ENCODE data around the gene TTLL11. TPM values are rescaled to one million over a fixed set of nuclear protein-coding genes. Genes with fewer than 3 reads are reported as not detected.
"Not testable (repeated sequence)": the region's sequence is repeated elsewhere in the genome, so short reads cannot be mapped to it uniquely, and the experiment has no call there.

The TTLL11 gene
- polyA plus RNA-seq, 10 donors = 13.3 to 32.0 (median 23.8) TPM

- no peak for DNase-seq
Observed at GRCh38 chr9:121910491-121911040, 182.5 kb downstream of the TTLL11 start.

- no peak for DNase-seq
Observed at GRCh38 chr9:121909111-121909510, 184.0 kb downstream of the TTLL11 start.

- DNase-seq = no peak
Observed at GRCh38 chr9:121906074-121906870, 186.8 kb downstream of the TTLL11 start.

GRCh38 chr9:121902461-121903135, 190.5 kb downstream of the TTLL11 start:
- peak; percentile 48 to 82 (median 81) for DNase-seq

- DNase-seq = no peak
Observed at GRCh38 chr9:121901616-121902015, 191.5 kb downstream of the TTLL11 start.

- DNase-seq = no peak
Observed at GRCh38 chr9:121900163-121900562, 192.9 kb downstream of the TTLL11 start.

- no peak for DNase-seq
Observed at GRCh38 chr9:121898856-121899255, 194.3 kb downstream of the TTLL11 start.

- no peak for DNase-seq
Observed at GRCh38 chr9:121897140-121897539, 196.0 kb downstream of the TTLL11 start.

GRCh38 chr9:121896545-121896943, 196.6 kb downstream of the TTLL11 start:
- no peak for DNase-seq

GRCh38 chr9:121895818-121896544, 197.1 kb downstream of the TTLL11 start:
- DNase-seq = peak in 2 of 3 donors; percentile 34 to 62

GRCh38 chr9:121895358-121895757, 197.8 kb downstream of the TTLL11 start:
- DNase-seq = no peak

GRCh38 chr9:121894380-121894779, 198.7 kb downstream of the TTLL11 start:
- DNase-seq = not testable (repeated sequence)

GRCh38 chr9:121893786-121894185, 199.3 kb downstream of the TTLL11 start:
- DNase-seq = no peak

- no peak for DNase-seq
Observed at GRCh38 chr9:121892706-121893105, 200.4 kb downstream of the TTLL11 start.

- DNase-seq = no peak
Observed at GRCh38 chr9:121890746-121891145, 202.4 kb downstream of the TTLL11 start.

- no peak for DNase-seq
Observed at GRCh38 chr9:121889990-121890563, 203.0 kb downstream of the TTLL11 start.

GRCh38 chr9:121888438-121888775, 204.7 kb downstream of the TTLL11 start:
- DNase-seq = peak in 2 of 3 donors; percentile 30 to 69

- no peak for DNase-seq
Observed at GRCh38 chr9:121887553-121888437, 205.3 kb downstream of the TTLL11 start.

GRCh38 chr9:121886759-121887485, 206.2 kb downstream of the TTLL11 start:
- no peak for DNase-seq

- no peak for DNase-seq
Observed at GRCh38 chr9:121885345-121885901, 207.7 kb downstream of the TTLL11 start.

All from muscle of back (tissue), 11 donors.